Mesenchymal stem cell (in vitro differentiated cells and primary cell): ENCODE results near the gene CYP26B1.

Experiments
- DNase-seq: peaks from one replicate; pipeline ENCODE4 v3.0.0-alpha.2; 2013
- H2AFZ ChIP-seq: one replicate; pipeline ENCODE4 v1.6.1; 2013; ENCODE audit warnings: low read depth, mild to moderate bottlenecking, control low read depth, inconsistent platforms, low read length, moderate library complexity
- H2AK5ac ChIP-seq: 2 replicates; pipeline ENCODE4 v1.6.1; 2013; ENCODE audit warnings: low read length, moderate library complexity, mild to moderate bottlenecking, inconsistent platforms; ENCODE audit not compliant: severe bottlenecking
- H2BK120ac ChIP-seq: one replicate; pipeline ENCODE4 v1.6.1; 2013; ENCODE audit warnings: low read depth, mild to moderate bottlenecking, inconsistent platforms, low read length, moderate library complexity
- H2BK12ac ChIP-seq, 2 experiments: one replicate each; pipeline ENCODE4 v1.6.1; 2013; ENCODE audit warnings: inconsistent platforms in 2 of 2, low read length in 2 of 2, mild to moderate bottlenecking in 2 of 2, moderate library complexity in 2 of 2, control low read depth in 1 of 2
- H2BK15ac ChIP-seq: one replicate; pipeline ENCODE4 v1.6.1; 2013; ENCODE audit warnings: mild to moderate bottlenecking, low read depth, inconsistent platforms; ENCODE audit not compliant: poor library complexity, severe bottlenecking
- H2BK5ac ChIP-seq: 2 replicates; pipeline ENCODE4 v1.6.1; 2013; ENCODE audit warnings: low read depth, mild to moderate bottlenecking, low read length, control low read depth, inconsistent platforms; ENCODE audit not compliant: poor library complexity, severe bottlenecking
- H3K14ac ChIP-seq, 2 experiments: one replicate each; pipeline ENCODE4 v1.6.1; 2013; ENCODE audit warnings: inconsistent platforms in 2 of 2, low read length in 2 of 2, control low read depth in 1 of 2, mild to moderate bottlenecking in 1 of 2, moderate library complexity in 1 of 2
- H3K18ac ChIP-seq, 2 experiments: one replicate each; pipeline ENCODE4 v1.6.1; 2013; ENCODE audit warnings: inconsistent platforms in 2 of 2, low read length in 2 of 2, control low read depth in 1 of 2, low read depth in 1 of 2, mild to moderate bottlenecking in 1 of 2
- H3K23ac ChIP-seq, 2 experiments: one replicate each; pipeline ENCODE4 v1.6.1; 2013; ENCODE audit warnings: inconsistent platforms in 2 of 2, low read length in 2 of 2, mild to moderate bottlenecking in 2 of 2, moderate library complexity in 2 of 2, control low read depth in 1 of 2
- H3K27ac ChIP-seq: 2 replicates; pipeline ENCODE4 v1.5.1; 2013; ENCODE audit warnings: mild to moderate bottlenecking, moderate library complexity, low read length, control low read depth, inconsistent platforms; ENCODE audit not compliant: poor library complexity, severe bottlenecking
- H3K27me3 ChIP-seq, 2 experiments: 2 replicates each; pipeline versions ENCODE4 v1.6.1 to v1.7.0; 2013; ENCODE audit warnings: low read length in 2 of 2, mild to moderate bottlenecking in 2 of 2, moderate library complexity in 2 of 2, control low read depth in 1 of 2, inconsistent platforms in 1 of 2; ENCODE audit not compliant: control insufficient read depth in 1 of 2, insufficient read depth in 1 of 2
- H3K36me3 ChIP-seq, 2 experiments: 2 replicates each; pipeline versions ENCODE4 v1.6.1 to v1.7.0; 2013; ENCODE audit warnings: low read length in 2 of 2, control low read depth in 1 of 2, inconsistent platforms in 1 of 2, low read depth in 1 of 2, mild to moderate bottlenecking in 1 of 2; ENCODE audit not compliant: insufficient read depth in 2 of 2, control insufficient read depth in 1 of 2
- H3K4ac ChIP-seq, 2 experiments: one replicate each; pipeline ENCODE4 v1.6.1; 2013; ENCODE audit warnings: inconsistent platforms in 2 of 2, low read length in 2 of 2, mild to moderate bottlenecking in 2 of 2, moderate library complexity in 2 of 2, control low read depth in 1 of 2, low read depth in 1 of 2
- H3K4me1 ChIP-seq: 2 replicates; pipeline ENCODE4 v1.6.1; 2013; ENCODE audit warnings: low read depth, low read length, control low read depth; ENCODE audit not compliant: control insufficient read depth, insufficient read depth
- H3K4me2 ChIP-seq: 2 replicates; pipeline ENCODE4 v1.6.1; 2013; ENCODE audit warnings: low read length, mild to moderate bottlenecking, inconsistent platforms; ENCODE audit not compliant: poor library complexity, severe bottlenecking
- H3K4me3 ChIP-seq, 2 experiments: 2 replicates each; pipeline versions ENCODE4 v1.5.1 to v1.7.0; 2013; ENCODE audit warnings: low read length in 2 of 2, mild to moderate bottlenecking in 2 of 2, control low read depth in 1 of 2, low read depth in 1 of 2; ENCODE audit not compliant: insufficient read depth in 1 of 2
- H3K79me1 ChIP-seq: replicated peaks from 2 replicates; pipeline ENCODE4 v1.6.1; 2013; ENCODE audit warnings: mild to moderate bottlenecking, control low read depth, low read length, inconsistent platforms; ENCODE audit not compliant: poor library complexity, severe bottlenecking
- H3K9ac ChIP-seq: 2 replicates; pipeline ENCODE4 v1.7.0; 2013; ENCODE audit warnings: mild to moderate bottlenecking, low read length, moderate library complexity
- H3K9me3 ChIP-seq: 2 replicates; pipeline ENCODE4 v1.7.0; 2013; ENCODE audit warnings: mild to moderate bottlenecking, low read length; ENCODE audit not compliant: control insufficient read depth
- H4K8ac ChIP-seq: one replicate; pipeline ENCODE4 v1.6.1; 2013; ENCODE audit warnings: inconsistent platforms, mild to moderate bottlenecking, low read length, moderate library complexity
- H4K91ac ChIP-seq: one replicate; pipeline ENCODE4 v1.6.1; 2013; ENCODE audit warnings: mild to moderate bottlenecking, low read length, inconsistent platforms
- WGBS: methylation state at CpG from one replicate; pipeline ENCODE4 v1.1.7; 2013; ENCODE audit warnings: mixed read lengths; 5-methylcytosine and 5-hydroxymethylcytosine counted together

Gene CYP26B1

GRCh38 chr2:72133721-72134407 is 13.8 kb downstream of the CYP26B1 start:
- Histone ChIP-seq H3K9ac (no peak overlapping the region), H3K14ac (no peak overlapping the region), H3K23ac (no peak overlapping the region), H2BK15ac (no peak overlapping the region), H4K8ac (no peak overlapping the region), H2BK120ac (no peak overlapping the region), H3K4me1 (peaks cover 17% of the 10 kb centered on the region), H3K4me3 (no peak overlapping the region), H2AK5ac (no peak overlapping the region), H3K36me3 (peaks cover 4 to 49% of the 10 kb centered on the region in 2 experiments), H3K27me3 (peaks cover 0 to 14% of the 10 kb centered on the region in 2 experiments), H3K27ac (no peak overlapping the region), H3K18ac (no peak overlapping the region), H4K91ac (no peak overlapping the region), H2AFZ (no peak overlapping the region), H2BK12ac (no peak overlapping the region), H3K79me1 (no peaks in the 10 kb centered on the region), H3K4me2 (no peak overlapping the region), H3K9me3 (no peaks in the 10 kb centered on the region), H2BK5ac (no peak overlapping the region), H3K4ac (no peak overlapping the region)
- DNase-seq = no peak
- 93% methylated on average over 5 of the region's 11 CpGs for WGBS

GRCh38 chr2:72132981-72133720 is 14.5 kb downstream of the CYP26B1 start:
- H3K79me1 ChIP-seq = no peaks in the 10 kb centered on the region
- no peak overlapping the region for H3K9ac ChIP-seq
- peaks cover 4 to 49% of the 10 kb centered on the region in 2 experiments for H3K36me3 ChIP-seq
- H3K23ac ChIP-seq = no peak overlapping the region
- H3K4me3 ChIP-seq = peak overlapping the region in 1 of 2 experiments; percentile 9
- H4K8ac ChIP-seq = no peak overlapping the region
- H3K4ac ChIP-seq = no peak overlapping the region
- no peak overlapping the region for H3K4me2 ChIP-seq
- H2BK15ac ChIP-seq = no peak overlapping the region
- H3K4me1 ChIP-seq = peaks cover 10% of the 10 kb centered on the region
- H2BK12ac ChIP-seq = no peak overlapping the region
- no peak overlapping the region for H3K18ac ChIP-seq
- H3K27me3 ChIP-seq = peaks cover 0 to 14% of the 10 kb centered on the region in 2 experiments
- H2AK5ac ChIP-seq = no peak overlapping the region
- H2BK120ac ChIP-seq = no peak overlapping the region
- H3K27ac ChIP-seq = no peak overlapping the region
- 94% methylated on average over 29 of the region's 29 CpGs for WGBS
- peak overlapping the region; percentile 18 for H4K91ac ChIP-seq
- DNase-seq = no peak
- H3K9me3 ChIP-seq = no peaks in the 10 kb centered on the region
- H2BK5ac ChIP-seq = no peak overlapping the region
- H3K14ac ChIP-seq = no peak overlapping the region
- H2AFZ ChIP-seq = no peak overlapping the region

GRCh38 chr2:72131916-72132841 is 15.5 kb downstream of the CYP26B1 start:
- no peak overlapping the region for H3K4me3 ChIP-seq
- no peak overlapping the region for H2AK5ac ChIP-seq
- no peaks in the 10 kb centered on the region for H3K9me3 ChIP-seq
- H2AFZ ChIP-seq = no peak overlapping the region
- H2BK15ac ChIP-seq = no peak overlapping the region
- peaks cover 4% of the 10 kb centered on the region for H3K4me1 ChIP-seq
- no peak overlapping the region for H3K4ac ChIP-seq
- H3K14ac ChIP-seq = no peak overlapping the region
- H4K8ac ChIP-seq = no peak overlapping the region
- H3K23ac ChIP-seq = no peak overlapping the region
- H3K18ac ChIP-seq = no peak overlapping the region
- DNase-seq = no peak
- no peak overlapping the region for H3K4me2 ChIP-seq
- no peak overlapping the region for H3K9ac ChIP-seq
- H3K36me3 ChIP-seq = peaks cover 4 to 49% of the 10 kb centered on the region in 2 experiments
- no peak overlapping the region for H4K91ac ChIP-seq
- no peak overlapping the region for H2BK12ac ChIP-seq
- no peak overlapping the region for H2BK5ac ChIP-seq
- 94% methylated on average over 36 of the region's 37 CpGs for WGBS
- no peak overlapping the region for H2BK120ac ChIP-seq
- no peaks in the 10 kb centered on the region for H3K79me1 ChIP-seq
- no peak overlapping the region for H3K27ac ChIP-seq
- H3K27me3 ChIP-seq = peaks cover 0 to 14% of the 10 kb centered on the region in 2 experiments
